ENCODE measurements around the gene APAF1. TPM values are rescaled to one million over a fixed set of nuclear protein-coding genes. Genes with fewer than 3 reads are reported as not detected.

The APAF1 gene
- total and polyA plus RNA-seq, 2 donors (not counting 3 experiments of a cell fraction or from before 2014, with no cell fraction given), result 7.2 to 35.2 TPM

DNA sequence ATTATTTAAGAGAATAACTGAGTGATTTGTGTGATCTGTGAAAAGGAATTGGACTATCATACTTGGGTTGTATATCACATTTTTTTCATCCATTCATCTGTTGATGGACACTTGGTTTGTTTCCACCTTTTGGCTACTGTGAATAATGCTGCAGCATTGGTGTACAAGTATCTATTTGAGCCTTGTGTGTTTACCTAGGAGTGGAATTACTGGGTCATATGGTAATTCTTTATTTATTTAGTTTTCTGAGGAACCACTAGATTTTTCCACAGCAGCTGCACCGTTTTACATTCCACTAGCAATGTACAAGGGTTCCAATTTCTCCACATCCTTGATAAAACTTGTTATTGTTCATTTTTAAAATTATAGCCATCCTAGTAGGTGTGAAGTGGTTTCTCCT is 56.1 kb downstream of the APAF1 start:
- H3K4me3 ChIP-seq (replicated peaks in 1 of 3; ENCODE audit: insufficient read depth in 1 of 3, low read depth in 1 of 3, low read length in 3 of 3), result no peak overlapping the region
- no peak for DNase-seq (ENCODE audit: low read depth, low spot score)
- intact Hi-C loops (cut with micrococcal nuclease) (no loop called here), dilution Hi-C loops (cut with MboI; ENCODE audit: extremely low pct_ligation_motif_present, low sequenced_read_pairs) (no loop called here)
- no peaks in the 10 kb centered on the region for H3K79me2 ChIP-seq (ENCODE audit: control insufficient read depth, insufficient read depth, low read length)
- TF ChIP-seq FOS (IDR thresholded peaks at IDR 0.05; ENCODE audit: borderline replicate concordance, insufficient read depth, low read length) (no peak), GATA2 (IDR thresholded peaks at IDR 0.05; ENCODE audit: insufficient read depth, insufficient read length, low read depth, low read length) (no peak), EZH2 (IDR thresholded peaks at IDR 0.05; ENCODE audit: borderline replicate concordance, low read depth, low read length, severe bottlenecking) (no peak), POLR2A (IDR thresholded peaks at IDR 0.05; ENCODE audit: low read depth, low read length) (no peak), JUN (IDR thresholded peaks at IDR 0.05; ENCODE audit: borderline replicate concordance, insufficient read depth, insufficient read length, low read depth) (no peak), MYC (IDR thresholded peaks at IDR 0.05; ENCODE audit: low read depth, low read length) (no peak)
- TF ChIP-seq, protein P1, sequence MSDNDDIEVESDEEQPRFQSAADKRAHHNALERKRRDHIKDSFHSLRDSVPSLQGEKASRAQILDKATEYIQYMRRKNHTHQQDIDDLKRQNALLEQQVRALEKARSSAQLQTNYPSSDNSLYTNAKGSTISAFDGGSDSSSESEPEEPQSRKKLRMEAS (IDR thresholded peaks at IDR 0.05; ENCODE audit: insufficient read depth, insufficient read length), result no peak
- TF ChIP-seq, protein P2, sequence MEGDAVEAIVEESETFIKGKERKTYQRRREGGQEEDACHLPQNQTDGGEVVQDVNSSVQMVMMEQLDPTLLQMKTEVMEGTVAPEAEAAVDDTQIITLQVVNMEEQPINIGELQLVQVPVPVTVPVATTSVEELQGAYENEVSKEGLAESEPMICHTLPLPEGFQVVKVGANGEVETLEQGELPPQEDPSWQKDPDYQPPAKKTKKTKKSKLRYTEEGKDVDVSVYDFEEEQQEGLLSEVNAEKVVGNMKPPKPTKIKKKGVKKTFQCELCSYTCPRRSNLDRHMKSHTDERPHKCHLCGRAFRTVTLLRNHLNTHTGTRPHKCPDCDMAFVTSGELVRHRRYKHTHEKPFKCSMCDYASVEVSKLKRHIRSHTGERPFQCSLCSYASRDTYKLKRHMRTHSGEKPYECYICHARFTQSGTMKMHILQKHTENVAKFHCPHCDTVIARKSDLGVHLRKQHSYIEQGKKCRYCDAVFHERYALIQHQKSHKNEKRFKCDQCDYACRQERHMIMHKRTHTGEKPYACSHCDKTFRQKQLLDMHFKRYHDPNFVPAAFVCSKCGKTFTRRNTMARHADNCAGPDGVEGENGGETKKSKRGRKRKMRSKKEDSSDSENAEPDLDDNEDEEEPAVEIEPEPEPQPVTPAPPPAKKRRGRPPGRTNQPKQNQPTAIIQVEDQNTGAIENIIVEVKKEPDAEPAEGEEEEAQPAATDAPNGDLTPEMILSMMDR (IDR thresholded peaks at IDR 0.05; ENCODE audit: extremely low read depth in 1 of 2, insufficient read depth in 1 of 2, low read depth in 1 of 2, low read length in 2 of 2), result no peak
- BruUV-seq (replicated peaks), result no TSS peak
- no peak for FAIRE-seq
- H3K36me3 ChIP-seq (ENCODE audit: control insufficient read depth in 2 of 2, extremely low read depth in 1 of 2, insufficient read depth in 2 of 2, low read length in 2 of 2), result peaks cover 4 to 10% of the 10 kb centered on the region in 2 experiments
- H3K27ac ChIP-seq (ENCODE audit: insufficient read depth, low read depth, low read length), result no peak overlapping the region
- H3K9ac ChIP-seq (replicated peaks; ENCODE audit: extremely low read depth, insufficient read depth, low read length), result no peak overlapping the region
- no peaks in the 10 kb centered on the region for H4K20me1 ChIP-seq (replicated peaks; ENCODE audit: control insufficient read depth, extremely low read depth, insufficient read depth, low read length)
- CTCF ChIA-PET, result no interaction called here
- POLR2A ChIA-PET, result no interaction called here
- no peaks in the 10 kb centered on the region for H3K9me3 ChIP-seq (replicated peaks; ENCODE audit: control insufficient read depth, insufficient read depth, low read length)
- no peaks in the 10 kb centered on the region for H3K4me1 ChIP-seq (ENCODE audit: control insufficient read depth, extremely low read depth, insufficient read depth, low read length)
- no peak overlapping the region for H2AFZ ChIP-seq (ENCODE audit: low read depth, low read length)
- H3K4me2 ChIP-seq (ENCODE audit: insufficient read depth, low read length), result no peak overlapping the region
- no peaks in the 10 kb centered on the region for H3K27me3 ChIP-seq (ENCODE audit: control insufficient read depth in 2 of 2, insufficient read depth in 2 of 2, low read length in 2 of 2)
- no peaks in the 10 kb centered on the region for H3K9me1 ChIP-seq (replicated peaks; ENCODE audit: control insufficient read depth, extremely low read depth, insufficient read depth, low read length)
